ENCODE measurements around the gene JMJD4.

JMJD4 gene

GRCh38 chr1:227749225-227749624 lies 14.1 kb upstream of the JMJD4 start:
- no peak for DNase-seq

GRCh38 chr1:227748496-227749182 lies 13.5 kb upstream of the JMJD4 start:
- no peak for DNase-seq

GRCh38 chr1:227747948-227748495 lies 12.9 kb upstream of the JMJD4 start:
- DNase-seq, result no peak

GRCh38 chr1:227747382-227747781 lies 12.3 kb upstream of the JMJD4 start:
- no peak for DNase-seq

- DNase-seq, result no peak
Observed at GRCh38 chr1:227746676-227747075, 11.6 kb upstream of the JMJD4 start.

- no peak for DNase-seq
Observed at GRCh38 chr1:227745568-227746265, 10.6 kb upstream of the JMJD4 start.

GRCh38 chr1:227744668-227745067 lies 9.6 kb upstream of the JMJD4 start:
- no peak for DNase-seq

- no peak for DNase-seq
Observed at GRCh38 chr1:227742738-227743715, 7.9 kb upstream of the JMJD4 start.

GRCh38 chr1:227741166-227741870 lies 6.2 kb upstream of the JMJD4 start:
- no peak for DNase-seq

- DNase-seq, result no peak
Observed at GRCh38 chr1:227740401-227740960, 5.4 kb upstream of the JMJD4 start.

- DNase-seq, result no peak
Observed at GRCh38 chr1:227739636-227740035, 4.5 kb upstream of the JMJD4 start.

GRCh38 chr1:227738820-227739219 lies 3.7 kb upstream of the JMJD4 start:
- DNase-seq, result no peak

- DNase-seq, result no peak
Observed at GRCh38 chr1:227736814-227737432, 1.8 kb upstream of the JMJD4 start.

- no peak for DNase-seq
Observed at GRCh38 chr1:227735539-227736285, 610 bp upstream of the JMJD4 start.

GRCh38 chr1:227734546-227734855 lies 601 bp downstream of the JMJD4 start:
- no peak for DNase-seq

- DNase-seq, result no peak
Observed at GRCh38 chr1:227733751-227734545, 1.2 kb downstream of the JMJD4 start.

GRCh38 chr1:227733309-227733705 lies 1.8 kb downstream of the JMJD4 start:
- no peak for DNase-seq

- no peak for DNase-seq
Observed at GRCh38 chr1:227732586-227733308, 2.4 kb downstream of the JMJD4 start.

Measured in fibroblast of skin of back (primary cell).